Measurements from ENCODE around the gene UNKL. TPM values are rescaled to one million over a fixed set of nuclear protein-coding genes. Genes with fewer than 3 reads are reported as not detected.

UNKL gene
- total RNA-seq, 1 donor from 2014 or later, result 6.1 TPM

DNA sequence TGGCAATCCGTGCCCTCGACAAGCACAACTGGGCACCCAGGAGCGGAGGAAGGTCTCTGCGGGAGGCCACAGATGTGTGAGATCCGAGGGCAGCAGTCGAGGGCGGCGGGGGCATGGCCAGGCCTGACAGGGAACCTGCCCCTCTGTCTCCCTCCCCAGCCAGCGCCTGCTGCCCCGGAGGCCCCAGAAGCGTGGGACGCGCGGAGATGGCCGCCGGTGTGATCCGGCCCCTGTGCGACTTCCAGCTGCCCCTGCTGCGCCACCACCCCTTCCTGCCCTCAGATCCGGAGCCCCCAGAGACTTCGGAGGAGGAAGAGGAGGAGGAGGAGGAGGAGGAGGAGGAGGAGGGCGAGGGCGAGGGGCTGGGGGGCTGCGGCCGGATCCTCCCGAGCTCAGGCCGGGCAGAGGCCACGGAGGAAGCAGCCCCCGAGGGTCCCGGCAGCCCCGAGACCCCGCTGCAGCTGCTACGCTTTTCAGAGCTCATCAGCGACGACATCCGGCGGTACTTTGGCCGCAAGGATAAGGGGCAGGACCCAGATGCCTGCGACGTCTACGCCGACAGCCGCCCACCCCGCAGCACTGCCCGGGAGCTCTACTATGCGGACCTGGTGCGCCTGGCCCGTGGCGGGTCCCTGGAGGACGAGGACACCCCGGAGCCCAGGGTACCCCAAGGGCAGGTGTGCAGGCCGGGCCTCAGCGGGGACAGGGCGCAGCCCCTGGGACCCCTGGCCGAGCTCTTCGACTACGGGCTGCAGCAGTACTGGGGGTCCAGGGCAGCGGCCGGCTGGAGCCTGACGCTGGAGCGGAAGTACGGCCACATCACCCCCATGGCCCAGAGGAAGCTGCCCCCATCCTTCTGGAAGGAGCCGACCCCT is 18.1 kb upstream of the UNKL start:
- no peak overlapping the region for H3K27ac Mint-ChIP-seq
- Histone ChIP-seq H3K27ac (no peak overlapping the region), H3K9ac (peak overlapping the region; percentile 32), H3K4me3 (no peak overlapping the region), H3K27me3 (no peaks in the 10 kb centered on the region), H4K20me1 (ENCODE audit: low read depth) (no peaks in the 10 kb centered on the region), H3K4me1 (no peaks in the 10 kb centered on the region), H3F3A (ENCODE audit: low read depth) (no peaks in the 10 kb centered on the region), H3K36me3 (no peaks in the 10 kb centered on the region), H2AFZ (replicated peaks) (no peak overlapping the region), H3K79me2 (ENCODE audit: low read depth) (no peaks in the 10 kb centered on the region), H3K9me3 (ENCODE audit: low read depth) (no peaks in the 10 kb centered on the region), H3K4me2 (no peak overlapping the region)
- DNase-seq (ENCODE audit: low spot score), result no peak
- H3K4me3 Mint-ChIP-seq, result no peak overlapping the region
- H3K36me3 Mint-ChIP-seq, result no peaks in the 10 kb centered on the region
- H3K27me3 Mint-ChIP-seq (ENCODE audit: insufficient read depth, low read depth), result no peaks in the 10 kb centered on the region
- TF ChIP-seq CTCF (IDR thresholded peaks at IDR 0.05), result no peak
- no peak for TF ChIP-seq EZH2phosphoT487 (IDR thresholded peaks at IDR 0.05)
- no peak for TF ChIP-seq EZH2 (IDR thresholded peaks at IDR 0.05)
- no peaks in the 10 kb centered on the region for H3K9me3 Mint-ChIP-seq
- peaks cover 10% of the 10 kb centered on the region for H3K4me1 Mint-ChIP-seq

GRCh38 chr16:1431497-1432270 is 17.2 kb upstream of the UNKL start:
- H4K20me1 ChIP-seq (ENCODE audit: low read depth), result no peaks in the 10 kb centered on the region
- no peak for TF ChIP-seq EZH2phosphoT487 (IDR thresholded peaks at IDR 0.05)
- no peak for TF ChIP-seq CTCF (IDR thresholded peaks at IDR 0.05)
- no peak for TF ChIP-seq EZH2 (IDR thresholded peaks at IDR 0.05)
- H3K27me3 ChIP-seq, result no peaks in the 10 kb centered on the region
- no peaks in the 10 kb centered on the region for H3F3A ChIP-seq (ENCODE audit: low read depth)
- no peak overlapping the region for H2AFZ ChIP-seq (replicated peaks)
- H3K27ac ChIP-seq, result no peak overlapping the region
- no peaks in the 10 kb centered on the region for H3K27me3 Mint-ChIP-seq (ENCODE audit: insufficient read depth, low read depth)
- DNase-seq (ENCODE audit: low spot score), result no peak
- H3K4me1 Mint-ChIP-seq, result peaks cover 13% of the 10 kb centered on the region
- no peaks in the 10 kb centered on the region for H3K79me2 ChIP-seq (ENCODE audit: low read depth)
- H3K9ac ChIP-seq, result no peak overlapping the region
- H3K9me3 ChIP-seq (ENCODE audit: low read depth), result no peaks in the 10 kb centered on the region
- no peaks in the 10 kb centered on the region for H3K36me3 ChIP-seq
- H3K9me3 Mint-ChIP-seq, result no peaks in the 10 kb centered on the region
- H3K36me3 Mint-ChIP-seq, result no peaks in the 10 kb centered on the region
- H3K4me3 Mint-ChIP-seq, result no peak overlapping the region
- no peak overlapping the region for H3K27ac Mint-ChIP-seq
- H3K4me3 ChIP-seq, result no peak overlapping the region
- H3K4me1 ChIP-seq, result peaks cover 5% of the 10 kb centered on the region
- H3K4me2 ChIP-seq, result no peak overlapping the region

- no peak within 1 kb of the TSS for H3K4me3 ChIP-seq
- H3K27ac ChIP-seq, result no peak within 1 kb of the TSS
- Mint-ChIP-seq H3K4me3 (peak within 1 kb of the TSS; percentile 74), H3K27ac (peak within 1 kb of the TSS; percentile 81), H3K36me3 (no peaks in the 10 kb centered on the region), H3K9me3 (no peaks in the 10 kb centered on the region), H3K4me1 (peaks cover 16% of the 10 kb centered on the region), H3K27me3 (ENCODE audit: insufficient read depth, low read depth) (no peaks in the 10 kb centered on the region)
- no peak within 1 kb of the TSS for H3K4me2 ChIP-seq
- no peak within 1 kb of the TSS for H3K9ac ChIP-seq
- H3K9me3 ChIP-seq (ENCODE audit: low read depth), result no peaks in the 10 kb centered on the region
- H3K4me1 ChIP-seq, result peaks cover 6% of the 10 kb centered on the region
- no peaks in the 10 kb centered on the region for H4K20me1 ChIP-seq (ENCODE audit: low read depth)
- DNase-seq (ENCODE audit: low spot score), result no peak
- no peak within 1 kb of the TSS for H2AFZ ChIP-seq (replicated peaks)
- no peak for TF ChIP-seq EZH2 (IDR thresholded peaks at IDR 0.05)
- no peak for TF ChIP-seq EZH2phosphoT487 (IDR thresholded peaks at IDR 0.05)
- TF ChIP-seq CTCF (IDR thresholded peaks at IDR 0.05), result no peak
- H3K36me3 ChIP-seq, result no peaks in the 10 kb centered on the region
- no peaks in the 10 kb centered on the region for H3F3A ChIP-seq (ENCODE audit: low read depth)
- no peaks in the 10 kb centered on the region for H3K27me3 ChIP-seq
- H3K79me2 ChIP-seq (ENCODE audit: low read depth), result no peaks in the 10 kb centered on the region
These were observed 16.4 kb upstream of the UNKL start, which contains the start of gene PERCC1 for GRCh38 chr16:1430759-1431496. TSS of gene PERCC1 (plus strand) at chr16:1431078. CDS start at chr16:1432594, 1,516 bp downstream.

Measured in neural progenitor cell (in vitro differentiated cells).